HS-27A (cell line): ENCODE results near the gene IL12RB2.

Experiments used
- DNase-seq: peaks from one replicate; pipeline ENCODE4 v3.0.0-alpha.2; 2012; ENCODE audit warnings: low read depth, missing footprints

The IL12RB2 gene

GRCh38 chr1:67312615-67313014 is 4.9 kb downstream of the IL12RB2 start:
- DNase-seq, result no peak

GRCh38 chr1:67313934-67314671 is 6.4 kb downstream of the IL12RB2 start:
- no peak for DNase-seq

GRCh38 chr1:67314696-67315095 is 7.0 kb downstream of the IL12RB2 start:
- no peak for DNase-seq

GRCh38 chr1:67316180-67316902 is 8.7 kb downstream of the IL12RB2 start:
- DNase-seq, result no peak

GRCh38 chr1:67316918-67317317 is 9.2 kb downstream of the IL12RB2 start:
- no peak for DNase-seq

- DNase-seq, result no peak
Measured at GRCh38 chr1:67317803-67318202, 10.1 kb downstream of the IL12RB2 start.

GRCh38 chr1:67322442-67322841 is 14.8 kb downstream of the IL12RB2 start:
- no peak for DNase-seq

GRCh38 chr1:67323087-67323486 is 15.4 kb downstream of the IL12RB2 start:
- DNase-seq, result no peak

- DNase-seq, result no peak
Measured at GRCh38 chr1:67324068-67324467, 16.4 kb downstream of the IL12RB2 start.

- no peak for DNase-seq
Measured at GRCh38 chr1:67327864-67328466, 20.3 kb downstream of the IL12RB2 start.

- no peak for DNase-seq
Measured at GRCh38 chr1:67332653-67333529, 25.2 kb downstream of the IL12RB2 start.

- no peak for DNase-seq
Measured at GRCh38 chr1:67333603-67334002, 25.9 kb downstream of the IL12RB2 start.

GRCh38 chr1:67335411-67335810 is 27.7 kb downstream of the IL12RB2 start:
- no peak for DNase-seq

- no peak for DNase-seq
Measured at GRCh38 chr1:67336157-67336556, 28.5 kb downstream of the IL12RB2 start.

GRCh38 chr1:67336783-67337182 is 29.1 kb downstream of the IL12RB2 start:
- no peak for DNase-seq

GRCh38 chr1:67338642-67339041 is 31.0 kb downstream of the IL12RB2 start:
- no peak for DNase-seq

GRCh38 chr1:67339623-67340343 is 32.1 kb downstream of the IL12RB2 start:
- DNase-seq, result peak; percentile 50

GRCh38 chr1:67342076-67342890 is 34.6 kb downstream of the IL12RB2 start:
- no peak for DNase-seq

- DNase-seq, result no peak
Measured at GRCh38 chr1:67345556-67345955, 37.9 kb downstream of the IL12RB2 start.

GRCh38 chr1:67346982-67347381 is 39.3 kb downstream of the IL12RB2 start:
- DNase-seq, result no peak
